Measurements from ENCODE around the gene AGBL1. TPM values are rescaled to one million over a fixed set of nuclear protein-coding genes. Genes with fewer than 3 reads are reported as not detected.

The AGBL1 gene
- total RNA-seq, 3 donors from 2014 or later (not counting 1 experiment from before 2014, with no cell fraction given), result not detected

DNA sequence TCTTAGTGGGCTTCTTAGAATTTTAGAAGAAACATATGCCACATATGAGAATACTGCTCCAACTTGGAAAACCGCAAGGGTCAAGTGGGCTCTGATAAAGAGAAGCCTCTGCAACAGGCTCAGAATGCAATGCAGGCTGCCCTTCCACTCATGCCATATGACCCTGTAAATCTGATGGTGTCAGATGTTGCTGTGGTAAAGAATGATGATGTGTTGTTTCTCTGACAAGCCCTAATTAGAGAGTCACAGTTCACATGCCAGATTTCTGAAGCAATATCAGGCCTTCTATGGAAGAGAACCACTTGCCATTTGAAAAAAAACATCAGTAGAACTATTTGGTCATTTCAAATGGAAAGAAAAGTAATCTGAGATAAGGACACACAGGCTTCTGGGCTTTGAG lies 749.6 kb downstream of the AGBL1 start:
- ATAC-seq (no peak), DNase-seq (no peak)
- intact Hi-C loops (cut with micrococcal nuclease), result no loop called here
- Mint-ChIP-seq H3K27me3 (ENCODE audit: low read depth in 2 of 2) (no peaks in the 10 kb centered on the region), H3K27ac (no peak overlapping the region), H3K4me1 (no peaks in the 10 kb centered on the region), H3K36me3 (no peaks in the 10 kb centered on the region), H3K9me3 (peaks cover 5 to 6% of the 10 kb centered on the region in 2 donors), H3K4me3 (no peak overlapping the region)
- Histone ChIP-seq H3K27ac (ENCODE audit: low read length) (no peak overlapping the region), H3K9me3 (ENCODE audit: control insufficient read depth, insufficient read depth, low read length) (no peaks in the 10 kb centered on the region), H3K4me1 (ENCODE audit: control insufficient read depth, insufficient read depth, low read length) (no peaks in the 10 kb centered on the region), H3K27me3 (ENCODE audit: control insufficient read depth, insufficient read depth, low read length) (no peaks in the 10 kb centered on the region), H3K4me3 (ENCODE audit: low read length) (no peak overlapping the region), H3K36me3 (ENCODE audit: control insufficient read depth, insufficient read depth, low read length) (no peaks in the 10 kb centered on the region)
- WGBS (ENCODE audit: insufficient coverage), result 100% methylated on average over 1 of the region's 1 CpG
- TF ChIP-seq, protein P1, sequence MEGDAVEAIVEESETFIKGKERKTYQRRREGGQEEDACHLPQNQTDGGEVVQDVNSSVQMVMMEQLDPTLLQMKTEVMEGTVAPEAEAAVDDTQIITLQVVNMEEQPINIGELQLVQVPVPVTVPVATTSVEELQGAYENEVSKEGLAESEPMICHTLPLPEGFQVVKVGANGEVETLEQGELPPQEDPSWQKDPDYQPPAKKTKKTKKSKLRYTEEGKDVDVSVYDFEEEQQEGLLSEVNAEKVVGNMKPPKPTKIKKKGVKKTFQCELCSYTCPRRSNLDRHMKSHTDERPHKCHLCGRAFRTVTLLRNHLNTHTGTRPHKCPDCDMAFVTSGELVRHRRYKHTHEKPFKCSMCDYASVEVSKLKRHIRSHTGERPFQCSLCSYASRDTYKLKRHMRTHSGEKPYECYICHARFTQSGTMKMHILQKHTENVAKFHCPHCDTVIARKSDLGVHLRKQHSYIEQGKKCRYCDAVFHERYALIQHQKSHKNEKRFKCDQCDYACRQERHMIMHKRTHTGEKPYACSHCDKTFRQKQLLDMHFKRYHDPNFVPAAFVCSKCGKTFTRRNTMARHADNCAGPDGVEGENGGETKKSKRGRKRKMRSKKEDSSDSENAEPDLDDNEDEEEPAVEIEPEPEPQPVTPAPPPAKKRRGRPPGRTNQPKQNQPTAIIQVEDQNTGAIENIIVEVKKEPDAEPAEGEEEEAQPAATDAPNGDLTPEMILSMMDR (IDR thresholded peaks at IDR 0.05), result no peak

DNA sequence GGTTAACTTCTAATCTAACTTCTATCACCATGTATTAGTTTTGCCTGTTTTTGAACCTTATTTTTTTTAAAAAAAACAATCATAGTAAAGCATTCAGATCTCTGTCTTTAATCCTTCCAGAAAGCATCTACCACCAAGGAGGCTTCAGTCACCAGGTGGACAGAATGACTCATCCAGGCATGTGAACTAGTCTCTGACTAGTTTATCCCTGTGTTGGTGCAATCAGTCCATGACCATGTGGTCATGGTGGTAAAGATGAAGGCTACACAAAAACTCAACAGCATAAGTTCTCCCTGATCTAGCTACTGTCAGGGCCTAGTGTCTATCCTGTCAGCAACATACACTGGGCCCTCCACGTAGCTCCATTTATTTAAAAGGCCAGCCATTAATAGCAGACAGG lies 750.6 kb downstream of the AGBL1 start:
- Histone ChIP-seq H3K4me1 (ENCODE audit: control insufficient read depth, insufficient read depth, low read length) (no peaks in the 10 kb centered on the region), H3K4me3 (ENCODE audit: low read length) (no peak overlapping the region), H3K36me3 (ENCODE audit: control insufficient read depth, insufficient read depth, low read length) (no peaks in the 10 kb centered on the region), H3K27me3 (ENCODE audit: control insufficient read depth, insufficient read depth, low read length) (no peaks in the 10 kb centered on the region), H3K27ac (ENCODE audit: low read length) (no peak overlapping the region), H3K9me3 (ENCODE audit: control insufficient read depth, insufficient read depth, low read length) (no peaks in the 10 kb centered on the region)
- Mint-ChIP-seq H3K4me3 (no peak overlapping the region), H3K27me3 (ENCODE audit: low read depth in 2 of 2) (no peaks in the 10 kb centered on the region), H3K27ac (no peak overlapping the region), H3K4me1 (no peaks in the 10 kb centered on the region), H3K36me3 (no peaks in the 10 kb centered on the region), H3K9me3 (peaks cover 5 to 6% of the 10 kb centered on the region in 2 donors)
- TF ChIP-seq, protein P1 (IDR thresholded peaks at IDR 0.05), result no peak
- intact Hi-C loops (cut with micrococcal nuclease), result no loop called here
- no peak for ATAC-seq
- WGBS (ENCODE audit: insufficient coverage), result 64% methylated on average over 1 of the region's 1 CpG
- DNase-seq, result no peak

DNA sequence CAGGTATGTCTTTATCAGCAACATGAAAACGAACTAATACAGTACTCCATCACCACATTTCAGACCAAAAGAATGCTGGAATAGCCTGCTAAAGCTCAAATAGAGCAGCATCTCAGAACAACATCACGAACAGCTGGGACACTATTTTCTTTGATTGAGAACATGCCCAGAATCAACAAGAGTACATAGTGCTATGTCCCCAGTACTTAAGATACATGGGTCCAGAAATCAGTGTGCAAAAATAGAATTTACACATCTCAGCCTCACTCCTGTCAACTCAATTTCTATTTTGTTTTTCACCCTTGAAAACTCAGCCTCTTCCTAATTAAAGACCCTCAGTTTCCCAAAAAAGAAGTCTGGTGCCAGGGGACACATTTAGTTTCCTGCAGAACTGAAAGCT lies 753.9 kb downstream of the AGBL1 start:
- Histone ChIP-seq H3K27me3 (ENCODE audit: control insufficient read depth, insufficient read depth, low read length) (no peaks in the 10 kb centered on the region), H3K27ac (ENCODE audit: low read length) (no peak overlapping the region), H3K9me3 (ENCODE audit: control insufficient read depth, insufficient read depth, low read length) (no peaks in the 10 kb centered on the region), H3K4me1 (ENCODE audit: control insufficient read depth, insufficient read depth, low read length) (no peaks in the 10 kb centered on the region), H3K4me3 (ENCODE audit: low read length) (no peak overlapping the region), H3K36me3 (ENCODE audit: control insufficient read depth, insufficient read depth, low read length) (no peaks in the 10 kb centered on the region)
- Mint-ChIP-seq H3K4me1 (no peaks in the 10 kb centered on the region), H3K36me3 (no peaks in the 10 kb centered on the region), H3K27ac (no peak overlapping the region), H3K4me3 (no peak overlapping the region), H3K27me3 (ENCODE audit: low read depth in 2 of 2) (no peaks in the 10 kb centered on the region), H3K9me3 (peaks cover 5% of the 10 kb centered on the region in 2 donors)
- ATAC-seq (no peak), DNase-seq (no peak)
- intact Hi-C loops (cut with micrococcal nuclease), result no loop called here
- WGBS (ENCODE audit: insufficient coverage), result 68% methylated on average over 2 of the region's 2 CpGs
- TF ChIP-seq, protein P1 (IDR thresholded peaks at IDR 0.05), result no peak

DNA sequence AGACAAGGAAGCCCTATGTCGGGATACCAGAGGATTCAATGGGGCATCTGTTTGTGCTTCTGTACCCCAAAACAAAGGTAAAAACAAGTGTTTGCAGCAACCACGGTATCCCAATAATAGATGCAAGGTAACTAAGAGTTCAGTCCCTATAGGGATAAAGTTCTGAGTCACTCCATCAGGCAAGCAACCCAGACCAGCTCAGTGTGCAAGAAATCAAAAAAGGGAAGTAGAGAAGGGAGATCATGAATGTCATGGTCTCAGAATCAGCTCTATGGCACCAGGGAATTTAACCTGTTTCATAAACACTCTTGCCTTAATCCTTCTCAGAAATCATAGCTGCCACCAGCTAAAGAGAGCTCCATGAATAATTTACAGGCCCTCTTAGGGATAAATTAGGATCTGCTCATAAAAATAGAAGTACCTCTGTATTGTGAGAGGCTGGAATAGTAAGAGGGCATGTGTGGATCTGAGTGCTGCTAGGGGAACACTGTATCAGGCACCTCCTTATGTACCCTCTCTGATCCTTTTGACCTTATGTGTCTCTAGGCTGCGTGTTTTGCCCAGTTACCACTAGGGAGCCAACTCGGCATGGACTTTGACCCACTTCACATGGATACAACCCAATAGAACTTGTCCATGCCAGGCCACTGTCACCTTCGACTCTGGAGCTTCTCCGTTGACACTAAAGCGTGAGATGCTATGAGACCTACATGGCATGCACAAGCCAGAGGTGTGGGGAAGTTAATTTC lies 754.6 kb downstream of the AGBL1 start:
- intact Hi-C loops (cut with micrococcal nuclease), result no loop called here
- Histone ChIP-seq H3K9me3 (ENCODE audit: control insufficient read depth, insufficient read depth, low read length) (no peaks in the 10 kb centered on the region), H3K4me1 (ENCODE audit: control insufficient read depth, insufficient read depth, low read length) (no peaks in the 10 kb centered on the region), H3K27ac (ENCODE audit: low read length) (no peak overlapping the region), H3K4me3 (ENCODE audit: low read length) (no peak overlapping the region), H3K27me3 (ENCODE audit: control insufficient read depth, insufficient read depth, low read length) (no peaks in the 10 kb centered on the region), H3K36me3 (ENCODE audit: control insufficient read depth, insufficient read depth, low read length) (no peaks in the 10 kb centered on the region)
- Mint-ChIP-seq H3K4me3 (no peak overlapping the region), H3K27ac (no peak overlapping the region), H3K9me3 (peaks cover 5% of the 10 kb centered on the region in 2 donors), H3K36me3 (no peaks in the 10 kb centered on the region), H3K4me1 (no peaks in the 10 kb centered on the region), H3K27me3 (ENCODE audit: low read depth in 2 of 2) (no peaks in the 10 kb centered on the region)
- WGBS (ENCODE audit: insufficient coverage), result 82% methylated on average over 7 of the region's 7 CpGs
- TF ChIP-seq, protein P1 (IDR thresholded peaks at IDR 0.05), result no peak
- DNase-seq (no peak), ATAC-seq (no peak)
